Endodermal cell (in vitro differentiated cells): ENCODE data around the gene ZNF790. TPM values are rescaled to one million over a fixed set of nuclear protein-coding genes. Genes with fewer than 3 reads are reported as not detected.

Experiments
- DNase-seq: peaks from one replicate; pipeline ENCODE4 v3.0.0-alpha.2; 2017
- H3K27ac ChIP-seq: 2 replicates; pipeline ENCODE4 v1.5.1; 2013; ENCODE audit warnings: mild to moderate bottlenecking, low read depth, low read length, moderate library complexity
- H3K27me3 ChIP-seq: 2 replicates; pipeline ENCODE4 v1.6.1; 2013; ENCODE audit warnings: mild to moderate bottlenecking, low read length, moderate library complexity; ENCODE audit not compliant: insufficient read depth, control insufficient read depth, poor library complexity, severe bottlenecking
- H3K36me3 ChIP-seq: 2 replicates; pipeline ENCODE4 v1.7.0; 2013; ENCODE audit warnings: mild to moderate bottlenecking, low read length, moderate library complexity; ENCODE audit not compliant: control insufficient read depth, insufficient read depth
- H3K4me1 ChIP-seq: one replicate; pipeline ENCODE4 v1.7.0; 2013; ENCODE audit warnings: low read length; ENCODE audit not compliant: control insufficient read depth, insufficient read depth
- H3K4me3 ChIP-seq: 2 replicates; pipeline ENCODE4 v1.5.1; 2013; ENCODE audit warnings: mild to moderate bottlenecking, low read length, moderate library complexity
- H3K9ac ChIP-seq: 2 replicates; pipeline ENCODE4 v1.6.1; 2013; ENCODE audit warnings: mild to moderate bottlenecking, low read length, moderate library complexity; ENCODE audit not compliant: poor library complexity, severe bottlenecking; ENCODE audit errors: extremely low read depth
- H3K9me3 ChIP-seq: 2 replicates; pipeline ENCODE4 v1.6.1; 2013; ENCODE audit warnings: mild to moderate bottlenecking, low read length, moderate library complexity; ENCODE audit not compliant: control insufficient read depth
- H3K27ac Mint-ChIP-seq: 2 replicates; pipeline ENCODE4 v1.8.0; 2020; ENCODE audit warnings: mixed read lengths
- H3K27me3 Mint-ChIP-seq: 2 replicates; pipeline ENCODE4 v1.8.0; 2021; ENCODE audit warnings: mild to moderate bottlenecking, mixed read lengths; ENCODE audit not compliant: insufficient read depth
- H3K36me3 Mint-ChIP-seq: 2 replicates; pipeline ENCODE4 v1.8.0; 2020; ENCODE audit warnings: low read depth, mixed read lengths
- H3K4me1 Mint-ChIP-seq: 2 replicates; pipeline ENCODE4 v1.8.0; 2020; ENCODE audit warnings: mixed read lengths
- H3K4me3 Mint-ChIP-seq: 2 replicates; pipeline ENCODE4 v1.8.0; 2020; ENCODE audit warnings: mild to moderate bottlenecking, moderate library complexity, mixed read lengths
- H3K9me3 Mint-ChIP-seq: 2 replicates; pipeline ENCODE4 v1.8.0; 2020; ENCODE audit warnings: mild to moderate bottlenecking, mixed read lengths
- WGBS, 2 experiments: methylation state at CpG; one replicate each; pipeline versions ENCODE4 v1.1.5 to v1.1.7; 2013; ENCODE audit warnings: missing lambda C conversion rate in 2 of 2, mixed read lengths in 1 of 2; ENCODE audit not compliant: insufficient coverage in 1 of 2, insufficient read length in 1 of 2; 5-methylcytosine and 5-hydroxymethylcytosine counted together
- total RNA-seq, 2 donors: library from RNA; stranded (reverse); fragmentation: NEBNext Ultra II Directional in 1 of 2; extraction: Animal tissue kit (Norgen Biotek cat#: 25700) in 1 of 2; gene quantifications; 2 replicates in 1 of 2; 3 replicates in 1 of 2; pipeline ENCODE4 v1.2.1, GENCODE V29; 2021
- TF ChIP-seq, protein P1 (sequence below): fragments of 200-600 bp; sonication (generic); conservative IDR thresholded peaks from 2 replicates; pipeline ENCODE4 v1.5.0; 2021; ENCODE audit warnings: antibody characterized with exemption, mild to moderate bottlenecking

ZNF790 gene
- total RNA-seq, 2 donors from 2014 or later = 7.3 to 10.1 TPM

GRCh38 chr19:36851898-36852297 is 13.7 kb upstream of the ZNF790 start:
- no peaks in the 10 kb centered on the region for H3K27me3 Mint-ChIP-seq
- H3K27ac Mint-ChIP-seq = no peak overlapping the region
- peaks cover 27% of the 10 kb centered on the region for H3K9me3 Mint-ChIP-seq
- Histone ChIP-seq H3K4me3 (peak overlapping the region; percentile 100), H3K27ac (no peak overlapping the region), H3K9me3 (peaks cover 37% of the 10 kb centered on the region), H3K9ac (peak overlapping the region; percentile 84), H3K4me1 (no peaks in the 10 kb centered on the region), H3K36me3 (peaks cover 35% of the 10 kb centered on the region), H3K27me3 (no peaks in the 10 kb centered on the region)
- H3K4me3 Mint-ChIP-seq = no peak overlapping the region
- peaks cover 2% of the 10 kb centered on the region for H3K4me1 Mint-ChIP-seq
- 90% methylated on average over 3 of the region's 3 CpGs; no CpG with 5 or more reads in 1 of the 2 experiments for WGBS, 2 experiments
- H3K36me3 Mint-ChIP-seq = peaks cover 43% of the 10 kb centered on the region
- no peak for DNase-seq
- TF ChIP-seq, protein P1, sequence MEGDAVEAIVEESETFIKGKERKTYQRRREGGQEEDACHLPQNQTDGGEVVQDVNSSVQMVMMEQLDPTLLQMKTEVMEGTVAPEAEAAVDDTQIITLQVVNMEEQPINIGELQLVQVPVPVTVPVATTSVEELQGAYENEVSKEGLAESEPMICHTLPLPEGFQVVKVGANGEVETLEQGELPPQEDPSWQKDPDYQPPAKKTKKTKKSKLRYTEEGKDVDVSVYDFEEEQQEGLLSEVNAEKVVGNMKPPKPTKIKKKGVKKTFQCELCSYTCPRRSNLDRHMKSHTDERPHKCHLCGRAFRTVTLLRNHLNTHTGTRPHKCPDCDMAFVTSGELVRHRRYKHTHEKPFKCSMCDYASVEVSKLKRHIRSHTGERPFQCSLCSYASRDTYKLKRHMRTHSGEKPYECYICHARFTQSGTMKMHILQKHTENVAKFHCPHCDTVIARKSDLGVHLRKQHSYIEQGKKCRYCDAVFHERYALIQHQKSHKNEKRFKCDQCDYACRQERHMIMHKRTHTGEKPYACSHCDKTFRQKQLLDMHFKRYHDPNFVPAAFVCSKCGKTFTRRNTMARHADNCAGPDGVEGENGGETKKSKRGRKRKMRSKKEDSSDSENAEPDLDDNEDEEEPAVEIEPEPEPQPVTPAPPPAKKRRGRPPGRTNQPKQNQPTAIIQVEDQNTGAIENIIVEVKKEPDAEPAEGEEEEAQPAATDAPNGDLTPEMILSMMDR = no peak

DNA sequence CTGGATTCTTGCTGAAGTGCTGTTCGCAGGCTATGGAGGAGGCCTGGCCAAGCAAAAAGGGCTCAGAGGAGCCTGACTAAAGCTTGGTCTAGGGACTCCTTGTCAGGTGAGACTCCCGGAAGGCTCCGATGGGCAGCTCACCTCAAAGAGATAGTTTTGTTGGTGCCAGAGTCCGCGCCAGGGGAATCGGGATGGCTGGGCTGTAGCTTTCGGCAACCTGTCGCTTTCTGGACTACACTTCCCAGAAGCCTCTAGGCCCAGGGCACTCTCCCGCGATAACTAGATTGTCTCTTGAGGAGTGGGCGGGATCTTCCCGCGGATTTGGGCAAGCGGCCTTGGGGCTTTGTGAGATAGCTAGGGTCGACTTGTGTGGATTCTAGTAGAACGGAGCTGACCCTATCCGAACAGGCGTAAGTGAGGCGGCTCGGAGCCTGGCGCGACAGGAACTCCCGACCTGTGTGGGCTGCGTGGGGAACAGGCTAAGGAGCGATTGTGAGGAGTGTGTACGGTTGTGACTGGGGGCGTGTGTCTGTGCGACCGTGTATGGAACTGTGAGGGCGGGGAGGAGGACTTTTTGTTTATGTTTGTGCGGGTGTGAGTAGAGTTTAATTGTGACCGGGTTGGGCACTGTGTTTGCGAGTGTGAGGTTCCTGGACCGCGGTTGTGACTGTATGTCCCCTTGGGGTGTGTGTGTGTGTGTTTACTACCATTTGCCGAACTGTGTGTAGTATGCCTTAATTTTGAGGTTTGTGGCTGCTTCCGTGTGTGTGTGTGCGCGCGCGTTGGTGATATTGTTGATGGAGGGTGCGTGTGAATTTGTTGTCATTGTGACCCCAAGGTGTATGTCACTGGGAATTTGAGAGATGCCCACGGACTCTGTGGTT is 12.6 kb upstream of the ZNF790 start, which contains the start of gene ZNF345:
Gene ZNF345 (plus strand): TSS at position 318 of the 884 bp plus-strand sequence. CDS start 25,955 bp downstream, outside the sequence.
- Mint-ChIP-seq H3K27ac (no peak within 1 kb of the TSS), H3K27me3 (no peaks in the 10 kb centered on the region), H3K36me3 (peaks cover 43% of the 10 kb centered on the region), H3K9me3 (peaks cover 18% of the 10 kb centered on the region), H3K4me3 (no peak within 1 kb of the TSS), H3K4me1 (peaks cover 2% of the 10 kb centered on the region)
- TF ChIP-seq, protein P1 = no peak
- H3K9me3 ChIP-seq = peaks cover 26% of the 10 kb centered on the region
- H3K4me1 ChIP-seq = no peaks in the 10 kb centered on the region
- DNase-seq = peak; percentile 96
- H3K4me3 ChIP-seq = peak within 1 kb of the TSS; percentile 100
- H3K27me3 ChIP-seq = no peaks in the 10 kb centered on the region
- peak within 1 kb of the TSS; percentile 84 for H3K9ac ChIP-seq
- H3K36me3 ChIP-seq = peaks cover 25% of the 10 kb centered on the region
- H3K27ac ChIP-seq = peak within 1 kb of the TSS; percentile 87
- WGBS, 2 experiments = 1 to 3% methylated on average over 6 to 43 of the region's 43 CpGs

- 2 to 7% methylated on average over 25 to 36 of the region's 36 CpGs for WGBS, 2 experiments
- Histone ChIP-seq H3K27ac (no peak overlapping the region), H3K27me3 (no peaks in the 10 kb centered on the region), H3K36me3 (peaks cover 23% of the 10 kb centered on the region), H3K4me1 (no peaks in the 10 kb centered on the region), H3K9me3 (peaks cover 27% of the 10 kb centered on the region), H3K4me3 (peak overlapping the region; percentile 100), H3K9ac (peak overlapping the region; percentile 84)
- peaks cover 13% of the 10 kb centered on the region for H3K9me3 Mint-ChIP-seq
- no peak overlapping the region for H3K4me3 Mint-ChIP-seq
- H3K36me3 Mint-ChIP-seq = peaks cover 45% of the 10 kb centered on the region
- no peaks in the 10 kb centered on the region for H3K27me3 Mint-ChIP-seq
- no peak overlapping the region for H3K27ac Mint-ChIP-seq
- TF ChIP-seq, protein P1 = no peak
- peak; percentile 96 for DNase-seq
- H3K4me1 Mint-ChIP-seq = peaks cover 2% of the 10 kb centered on the region
Measured at GRCh38 chr19:36849701-36850558, 11.7 kb upstream of the ZNF790 start.
